GM18909 (cell line): ENCODE measurements around the gene UBL4B.

Source experiments
- ATAC-seq: cut with Tn5 transposase; IDR thresholded peaks from one replicate; pipeline ENCODE4 v1.9.1; 2021; ENCODE audit warnings: mild to moderate bottlenecking; ENCODE audit not compliant: unreplicated experiment, poor library complexity

UBL4B gene

DNA sequence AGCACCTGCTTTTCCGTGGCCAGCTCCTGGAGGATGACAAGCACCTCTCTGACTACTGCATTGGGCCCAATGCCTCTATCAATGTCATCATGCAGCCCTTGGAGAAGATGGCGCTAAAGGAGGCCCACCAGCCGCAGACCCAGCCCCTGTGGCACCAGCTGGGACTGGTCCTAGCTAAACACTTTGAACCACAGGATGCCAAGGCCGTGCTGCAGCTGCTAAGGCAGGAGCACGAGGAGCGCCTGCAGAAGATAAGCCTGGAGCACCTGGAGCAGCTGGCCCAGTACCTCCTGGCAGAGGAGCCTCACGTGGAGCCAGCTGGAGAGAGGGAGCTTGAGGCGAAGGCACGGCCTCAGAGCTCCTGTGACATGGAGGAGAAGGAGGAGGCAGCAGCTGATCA lies 413 bp downstream of the UBL4B start:
- ATAC-seq, result no peak

- no peak for ATAC-seq
Measured at GRCh38 chr1:110113551-110113950, 1.3 kb downstream of the UBL4B start.

- no peak for ATAC-seq
Measured at GRCh38 chr1:110114173-110114572, 1.9 kb downstream of the UBL4B start.

GRCh38 chr1:110114784-110115183 lies 2.5 kb downstream of the UBL4B start:
- ATAC-seq, result no peak

- ATAC-seq, result no peak
Measured at GRCh38 chr1:110118636-110119396, 6.6 kb downstream of the UBL4B start.

DNA sequence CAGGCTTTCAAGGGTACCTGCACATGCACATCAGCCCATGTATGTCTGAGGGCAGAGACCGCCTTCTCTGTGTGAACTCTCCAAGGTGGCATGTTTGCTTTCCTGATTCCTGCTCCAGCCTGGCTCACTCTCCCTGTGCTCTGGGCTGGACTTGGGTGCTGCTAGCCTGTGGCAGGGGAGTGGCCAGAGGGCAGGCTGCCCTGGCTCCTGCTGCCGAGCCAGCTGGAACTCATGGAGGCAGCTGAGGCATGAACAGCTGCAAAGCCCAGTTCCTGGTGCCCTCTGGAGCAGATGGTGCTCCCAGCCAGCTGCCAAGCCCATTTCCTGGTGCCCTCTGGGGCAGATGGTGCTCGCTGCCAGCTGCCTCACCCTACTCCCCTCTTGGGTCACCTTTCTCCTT lies 7.6 kb downstream of the UBL4B start:
- no peak for ATAC-seq

GRCh38 chr1:110120960-110121561 lies 8.8 kb downstream of the UBL4B start:
- no peak for ATAC-seq

DNA sequence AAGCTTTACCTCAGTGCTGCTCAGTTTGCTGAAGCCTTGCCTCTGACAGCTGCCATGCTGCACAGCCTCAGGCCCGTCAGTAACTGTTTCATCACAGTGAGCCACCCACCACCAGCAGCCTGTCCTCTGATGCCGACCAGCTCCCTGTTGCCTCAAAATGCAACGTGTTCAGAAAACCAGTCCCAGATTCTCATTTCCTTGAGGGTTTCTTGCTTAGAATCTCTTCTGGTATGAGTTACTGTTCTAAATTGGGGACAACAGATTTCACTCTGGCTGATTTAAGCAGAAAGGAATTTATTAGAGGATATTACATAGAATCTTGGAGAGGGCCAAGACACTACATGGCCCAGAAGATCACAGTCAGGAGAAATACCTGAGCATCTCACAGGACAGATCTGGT lies 11.0 kb downstream of the UBL4B start:
- ATAC-seq, result no peak

DNA sequence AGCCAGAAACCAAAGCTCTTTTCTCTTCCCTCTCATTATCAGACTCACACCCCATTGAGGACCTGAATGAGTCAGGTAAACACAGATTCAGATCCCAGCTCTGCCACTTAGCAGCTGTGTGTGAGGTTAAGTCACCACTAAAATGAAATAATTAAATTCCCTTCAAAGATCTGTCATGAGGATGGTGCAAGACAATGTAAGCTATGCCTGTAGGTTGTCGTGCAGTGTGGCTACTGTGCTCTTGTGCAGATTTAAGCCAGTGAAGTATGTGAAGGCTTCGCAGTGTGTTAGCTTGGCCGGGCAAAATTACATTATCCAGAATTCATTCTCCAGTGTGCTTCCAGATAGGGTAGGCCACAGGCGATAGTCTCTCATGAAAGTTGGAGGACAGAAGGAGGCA lies 13.6 kb downstream of the UBL4B start:
- no peak for ATAC-seq

GRCh38 chr1:110130113-110130591 lies 17.9 kb downstream of the UBL4B start:
- no peak for ATAC-seq

- ATAC-seq, result no peak
Measured at GRCh38 chr1:110130989-110131388, 18.7 kb downstream of the UBL4B start.

DNA sequence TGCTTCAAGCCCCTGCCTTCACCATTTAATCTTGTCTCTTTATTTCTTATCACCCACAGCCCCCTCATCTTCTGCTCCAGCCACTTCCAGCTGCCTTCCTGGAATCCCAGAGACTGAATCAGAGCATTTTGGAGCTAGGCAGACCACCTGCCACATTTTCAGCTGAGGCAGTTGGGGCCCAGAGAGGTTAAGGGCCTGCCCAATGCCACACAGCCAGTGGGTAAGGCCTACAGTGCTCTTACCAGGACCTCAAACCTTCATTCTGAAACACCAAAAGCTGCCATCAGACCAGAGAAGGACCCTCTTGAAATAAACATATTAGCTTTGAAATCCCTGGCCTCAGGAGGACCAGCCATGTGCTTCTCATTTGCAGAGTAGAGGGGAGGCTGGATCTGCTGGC lies 20.4 kb downstream of the UBL4B start:
- ATAC-seq, result no peak

DNA sequence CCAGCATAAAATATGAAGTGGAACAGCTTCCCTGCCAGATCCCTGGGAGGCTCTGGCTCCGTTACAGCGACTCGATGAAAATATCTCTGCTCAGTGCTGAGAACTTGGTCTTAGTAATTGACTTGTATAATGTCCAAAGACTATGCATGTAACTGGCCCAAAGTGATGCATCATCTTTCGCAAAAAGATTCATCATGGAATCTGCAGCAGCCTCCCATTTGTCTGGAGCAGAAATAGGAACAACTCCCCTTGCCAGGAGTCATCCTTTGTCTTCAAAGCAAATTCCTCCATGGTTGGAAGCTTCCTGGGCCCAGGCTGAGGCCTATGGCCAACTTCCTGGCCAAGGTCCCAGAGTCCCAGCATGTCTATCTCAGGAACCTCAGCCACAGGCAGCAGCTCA lies 21.2 kb downstream of the UBL4B start:
- no peak for ATAC-seq

DNA sequence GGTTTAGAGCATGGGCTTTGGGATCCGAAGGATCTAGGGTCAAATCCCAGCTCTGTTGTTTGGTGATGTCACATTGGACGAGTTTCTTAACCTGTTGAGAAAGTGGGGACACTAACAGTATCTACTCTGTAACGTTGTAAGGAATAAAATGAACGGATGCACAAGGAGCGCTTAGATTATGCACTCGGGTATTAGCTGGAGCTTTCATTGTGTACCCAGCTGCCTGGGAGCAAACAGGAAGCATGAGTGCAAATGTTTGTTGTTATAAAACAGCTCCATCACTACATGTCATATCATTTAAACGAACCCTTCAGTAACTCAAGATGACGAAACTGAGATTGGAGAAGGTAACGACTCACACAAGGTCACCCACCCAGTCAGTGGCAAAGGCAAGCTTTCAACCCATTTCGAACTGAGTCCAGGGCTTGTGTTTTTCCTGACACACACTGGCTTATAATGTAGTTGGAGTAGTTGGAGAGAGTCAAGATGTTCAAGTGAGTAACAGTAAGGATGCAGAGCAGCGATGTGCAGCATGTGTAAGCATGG lies 21.9 kb downstream of the UBL4B start:
- ATAC-seq, result no peak

DNA sequence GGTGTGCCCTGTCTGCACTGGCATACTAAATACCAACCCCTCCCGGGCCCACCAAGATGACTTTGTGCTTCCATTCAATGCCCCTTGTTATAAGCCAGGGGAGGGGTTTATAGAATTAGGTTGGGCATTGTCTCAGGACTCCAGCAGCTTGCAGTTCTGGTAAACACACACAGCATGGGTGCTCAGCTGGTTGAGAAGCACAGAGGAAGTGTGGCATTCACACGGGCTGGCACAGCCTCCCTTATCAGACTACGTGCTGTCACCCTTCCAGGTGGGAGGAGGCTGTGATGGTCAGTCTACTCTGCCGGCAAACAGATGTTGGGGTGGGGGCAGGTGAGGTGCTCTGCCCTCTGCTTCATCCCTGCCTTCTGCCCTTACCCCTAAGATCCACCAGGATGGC lies 23.0 kb downstream of the UBL4B start:
- ATAC-seq, result no peak

DNA sequence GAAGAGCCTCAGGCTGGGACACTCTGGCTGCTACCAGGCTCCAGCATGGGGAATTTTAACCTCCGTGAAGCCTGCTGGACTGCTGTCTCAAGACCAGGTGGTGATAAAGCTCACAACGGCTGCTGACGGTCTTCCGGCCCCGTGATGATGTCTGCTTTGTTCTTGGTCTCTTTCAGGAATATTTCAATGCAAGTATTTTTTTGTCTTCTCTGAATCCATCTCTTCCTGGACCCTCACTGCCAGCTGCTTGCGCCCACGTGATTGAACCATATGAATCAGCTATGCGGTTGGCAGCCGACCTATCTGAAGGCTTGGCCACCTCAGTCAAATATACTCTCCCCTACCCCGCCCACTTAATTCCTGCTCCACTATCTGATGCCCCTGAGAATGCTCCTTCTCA lies 23.4 kb downstream of the UBL4B start:
- ATAC-seq, result no peak

DNA sequence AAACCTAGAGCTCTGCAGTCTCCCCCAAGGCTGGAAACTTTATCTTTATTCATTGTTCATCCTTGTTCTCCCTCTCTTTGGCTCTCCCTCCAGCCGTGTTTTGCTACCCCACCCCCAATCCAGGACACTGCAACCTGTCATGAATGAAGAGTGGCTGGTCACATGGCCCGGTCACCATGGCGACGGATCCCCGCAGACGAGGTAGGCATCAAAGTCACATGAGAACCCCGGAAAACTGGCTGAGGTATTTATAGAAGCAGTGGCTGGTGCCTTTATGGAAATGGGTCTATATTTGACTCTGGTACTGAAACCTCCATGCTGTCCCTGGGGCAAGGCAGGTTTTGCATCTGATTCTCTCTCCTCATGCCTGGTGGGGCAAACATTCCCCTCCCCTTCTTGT lies 24.7 kb downstream of the UBL4B start:
- ATAC-seq, result no peak

GRCh38 chr1:110138956-110139355 lies 26.7 kb downstream of the UBL4B start:
- ATAC-seq, result no peak

GRCh38 chr1:110144366-110144765 lies 32.1 kb downstream of the UBL4B start:
- no peak for ATAC-seq

GRCh38 chr1:110148961-110149360 lies 36.7 kb downstream of the UBL4B start:
- no peak for ATAC-seq

- no peak for ATAC-seq
Measured at GRCh38 chr1:110150330-110151174, 38.3 kb downstream of the UBL4B start, which contains the start of gene SLC6A17. SLC6A17 (plus strand) TSS chr1:110150494; CDS start chr1:110166930, 16,436 bp downstream.
